Tibial nerve (tissue), 3 donors: Measurements from ENCODE around the gene RTL10.

Experiments used
- CTCF ChIP-seq, 5 experiments: fragments of 200-600 bp in 3 of 5; fragments of 450-650 bp in 2 of 5; sonication (generic) in 3 of 5; IDR thresholded peaks; one replicate each; pipeline ENCODE4 v1.5.1; 2016 to 2019; ENCODE audit warnings: antibody characterized with exemption in 5 of 5, mild to moderate bottlenecking in 3 of 5, moderate library complexity in 2 of 5
- POLR2A ChIP-seq, 2 donors: fragments of 450-650 bp; IDR thresholded peaks; one replicate each; pipeline ENCODE4 v1.6.1; 2017; ENCODE audit warnings: antibody characterized with exemption in 2 of 2, mild to moderate bottlenecking in 2 of 2, moderate library complexity in 2 of 2

GRCh38 chr22:19882446-19883381 lies 28.0 kb upstream of the RTL10 start:
- no peak for TF ChIP-seq POLR2A (IDR thresholded peaks at IDR 0.05)
- TF ChIP-seq CTCF (IDR thresholded peaks at IDR 0.05), result no peak
